Activated CD4-positive, alpha-beta T cell treated with anti-CD3 and anti-CD28 coated beads for 4 hours (primary cell): ENCODE results near the gene ENOX1.

ENCODE experiments used
- DNase-seq, 2 donors: peaks; one replicate each; pipeline ENCODE4 v3.0.0-alpha.2; 2020

The ENOX1 gene

GRCh38 chr13:43664700-43665191, 122.0 kb downstream of the ENOX1 start:
- DNase-seq, result no peak

DNA sequence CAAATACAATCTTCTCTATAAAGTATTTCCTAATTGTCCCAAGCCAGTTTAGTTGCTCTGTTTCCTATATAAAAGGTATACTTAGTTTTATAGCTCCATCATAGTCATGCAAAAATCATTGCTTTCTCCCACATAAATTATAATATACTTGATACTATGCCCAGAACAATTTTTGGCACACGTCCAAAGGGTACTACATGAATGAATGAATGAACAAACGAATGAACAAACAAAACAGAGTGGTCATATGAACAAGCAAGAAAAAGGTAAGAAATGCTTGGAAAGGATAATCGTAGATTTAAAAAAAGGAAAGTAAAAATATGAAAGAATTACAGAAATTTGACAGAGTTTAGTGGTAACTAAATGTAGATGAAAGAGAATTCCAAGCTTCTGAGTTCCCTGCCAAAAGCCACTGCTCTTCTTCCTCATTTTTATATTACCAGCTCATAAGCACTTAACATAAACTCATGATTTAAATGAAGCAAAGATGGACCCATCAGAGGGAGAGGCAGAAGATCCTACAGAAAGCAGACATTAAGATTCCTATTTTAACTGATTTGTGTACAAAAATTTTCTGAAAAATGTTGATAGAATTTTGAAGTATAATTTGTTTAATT, 123.2 kb downstream of the ENOX1 start:
- DNase-seq, result no peak

- DNase-seq, result no peak
Measured at GRCh38 chr13:43662976-43663375, 123.8 kb downstream of the ENOX1 start.

- DNase-seq, result no peak
Measured at GRCh38 chr13:43661161-43661830, 125.5 kb downstream of the ENOX1 start.

- DNase-seq, result no peak
Measured at GRCh38 chr13:43657485-43657884, 129.3 kb downstream of the ENOX1 start.

GRCh38 chr13:43653980-43654379, 132.8 kb downstream of the ENOX1 start:
- DNase-seq, result no peak

GRCh38 chr13:43653395-43653794, 133.4 kb downstream of the ENOX1 start:
- no peak for DNase-seq

DNA sequence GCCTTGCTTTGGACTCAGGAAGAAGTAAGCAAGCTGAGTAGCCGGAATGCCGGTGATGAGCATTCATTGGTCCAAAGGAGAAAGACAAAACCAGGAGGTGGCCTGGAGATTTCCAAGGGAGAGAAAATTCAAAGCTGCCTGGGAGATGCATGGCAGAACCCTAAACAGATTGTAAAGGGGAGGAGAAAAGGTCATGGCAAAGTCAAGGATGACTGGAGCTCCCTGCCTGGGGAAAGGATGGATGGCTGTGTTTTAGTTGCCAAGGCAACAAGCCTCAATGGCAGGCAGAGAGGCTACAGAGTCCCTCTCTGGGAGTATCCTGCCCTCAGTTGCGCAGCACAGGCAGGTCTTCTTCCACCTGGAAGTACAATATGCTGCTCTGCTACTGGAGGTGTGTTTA, 134.0 kb downstream of the ENOX1 start:
- no peak for DNase-seq

- no peak for DNase-seq
Measured at GRCh38 chr13:43650882-43651281, 135.9 kb downstream of the ENOX1 start.

- DNase-seq, result no peak
Measured at GRCh38 chr13:43648733-43649132, 138.0 kb downstream of the ENOX1 start.

DNA sequence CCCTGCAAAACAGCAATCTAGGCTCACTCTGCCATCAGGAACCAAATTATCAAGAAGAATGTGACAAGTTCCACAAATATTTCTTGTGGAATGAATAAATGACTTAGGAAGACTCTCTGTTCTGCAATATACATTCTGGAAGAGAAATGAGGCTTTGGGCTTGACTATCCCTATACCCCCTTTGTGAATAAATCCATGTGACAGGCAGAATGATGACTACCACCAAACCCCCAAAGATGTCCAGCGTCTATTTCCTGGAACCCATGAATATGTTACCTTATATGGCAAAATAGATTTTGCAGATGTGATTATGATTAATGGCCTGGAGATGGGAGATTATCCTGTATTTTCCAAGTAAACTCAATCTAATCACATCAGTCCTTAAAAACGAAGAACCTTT, 139.3 kb downstream of the ENOX1 start:
- no peak for DNase-seq

DNA sequence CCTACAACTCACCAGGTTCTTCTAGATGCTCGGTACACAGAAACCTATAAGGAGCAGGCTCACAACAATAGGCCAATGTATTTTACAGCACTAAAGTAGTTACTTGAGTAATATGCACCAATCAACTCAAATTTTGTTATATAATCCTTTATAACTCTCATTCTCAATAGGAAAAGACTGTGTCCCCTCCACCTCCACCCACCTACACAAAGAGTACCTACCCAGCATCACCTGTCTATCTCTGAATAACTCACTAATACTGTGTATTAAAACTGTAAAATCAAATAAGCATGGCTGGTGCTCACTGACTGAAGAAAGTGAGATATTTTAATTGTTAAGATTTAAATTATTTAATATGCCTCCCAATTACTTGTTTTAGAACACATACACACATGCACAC, 146.3 kb downstream of the ENOX1 start:
- no peak for DNase-seq

DNA sequence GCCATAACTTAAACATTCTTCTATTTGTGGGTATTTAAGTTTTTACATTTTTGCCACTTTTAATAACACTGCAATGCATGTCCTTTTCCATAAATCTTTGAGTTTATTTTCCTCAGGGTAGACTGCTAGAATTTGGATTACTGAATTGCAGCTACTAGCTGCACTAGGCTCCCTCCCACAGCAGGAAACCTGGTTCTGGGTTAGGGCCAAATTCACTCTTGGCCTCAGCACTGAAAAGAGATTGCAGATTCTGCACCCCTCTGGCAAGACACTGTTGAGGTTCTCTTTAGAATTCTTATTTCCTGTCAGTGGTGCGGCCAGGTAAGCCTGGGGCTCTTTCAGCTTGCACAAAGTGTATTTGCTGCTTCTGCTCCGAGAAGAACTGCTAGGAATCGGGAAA, 155.7 kb downstream of the ENOX1 start:
- DNase-seq, result no peak

DNA sequence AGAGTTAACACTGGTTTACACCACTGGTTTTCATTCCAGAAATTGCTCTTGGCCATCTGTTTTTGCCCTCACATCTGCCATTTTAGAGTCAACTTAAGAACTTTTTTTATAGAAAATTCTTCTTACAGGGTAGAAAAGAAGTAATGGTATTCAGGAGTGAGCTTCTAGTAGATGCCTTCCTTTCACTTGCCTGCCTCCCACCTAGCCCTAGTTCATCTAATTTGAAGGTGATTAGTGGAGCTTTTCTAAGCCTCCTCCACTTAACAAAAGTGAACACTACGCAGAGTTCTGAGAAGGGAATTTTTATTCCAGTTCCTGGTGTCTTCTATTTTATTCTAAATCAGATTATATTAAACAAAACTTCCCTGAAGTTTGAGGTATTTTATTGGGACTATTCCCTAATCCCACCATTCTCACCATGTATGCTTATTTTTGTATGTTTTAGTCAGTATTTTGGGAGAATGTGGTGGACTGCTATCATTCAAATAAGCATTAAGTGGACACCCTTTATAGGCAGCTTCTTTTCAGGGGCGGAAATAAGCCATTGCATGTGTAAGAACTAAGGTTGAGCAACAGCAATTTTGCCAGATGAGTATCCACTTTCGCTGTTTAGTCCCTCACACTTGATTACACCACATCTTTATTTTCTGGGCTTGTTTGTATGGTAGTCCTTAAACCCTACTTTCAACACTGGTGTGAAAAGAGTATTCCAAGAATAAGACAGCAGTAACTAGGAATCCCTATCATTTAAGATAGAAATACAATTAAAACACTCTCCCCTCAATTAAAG, 156.9 kb downstream of the ENOX1 start:
- no peak for DNase-seq

DNA sequence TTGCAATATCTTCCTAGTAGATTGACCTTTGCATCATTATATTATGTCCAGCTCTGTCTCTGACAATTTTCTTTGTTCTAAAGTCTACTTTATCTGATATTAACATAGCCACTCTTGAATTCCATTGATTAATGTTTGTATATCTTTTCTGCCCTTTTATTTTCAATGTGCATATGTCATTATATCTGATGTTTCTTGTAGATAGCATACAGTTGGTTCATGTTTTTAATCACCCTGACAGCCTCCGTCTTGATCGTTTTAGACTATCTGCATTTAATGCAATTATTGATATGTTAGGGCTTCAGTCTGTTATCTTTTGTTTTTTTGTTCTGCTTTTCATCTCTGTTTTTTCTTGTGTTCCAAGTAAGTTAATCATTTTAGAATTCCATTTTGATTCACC, 159.8 kb downstream of the ENOX1 start:
- no peak for DNase-seq

- DNase-seq, result no peak
Measured at GRCh38 chr13:43614063-43614462, 172.7 kb downstream of the ENOX1 start.

GRCh38 chr13:43611281-43612273, 175.2 kb downstream of the ENOX1 start:
- DNase-seq, result no peak

GRCh38 chr13:43608400-43609137, 178.2 kb downstream of the ENOX1 start:
- no peak for DNase-seq

DNA sequence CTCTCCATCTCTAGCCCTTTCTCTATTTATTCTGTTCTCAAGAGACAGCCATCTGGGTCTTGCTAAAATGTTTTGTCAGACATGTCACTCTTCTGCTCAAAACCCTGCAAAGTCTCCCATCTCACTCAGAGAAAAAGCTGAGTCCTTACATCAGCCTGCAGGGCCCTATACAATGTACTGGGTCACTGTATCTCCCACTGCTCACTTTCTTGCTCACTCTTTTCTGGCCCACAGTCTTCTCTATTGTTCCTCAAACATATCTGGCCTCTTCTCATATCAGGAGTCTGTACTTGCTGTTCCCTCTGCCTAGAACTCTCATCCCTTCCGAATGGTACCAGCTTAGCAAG, 189.2 kb downstream of the ENOX1 start:
- no peak for DNase-seq

- DNase-seq, result no peak
Measured at GRCh38 chr13:43596924-43597598, 189.7 kb downstream of the ENOX1 start.

DNA sequence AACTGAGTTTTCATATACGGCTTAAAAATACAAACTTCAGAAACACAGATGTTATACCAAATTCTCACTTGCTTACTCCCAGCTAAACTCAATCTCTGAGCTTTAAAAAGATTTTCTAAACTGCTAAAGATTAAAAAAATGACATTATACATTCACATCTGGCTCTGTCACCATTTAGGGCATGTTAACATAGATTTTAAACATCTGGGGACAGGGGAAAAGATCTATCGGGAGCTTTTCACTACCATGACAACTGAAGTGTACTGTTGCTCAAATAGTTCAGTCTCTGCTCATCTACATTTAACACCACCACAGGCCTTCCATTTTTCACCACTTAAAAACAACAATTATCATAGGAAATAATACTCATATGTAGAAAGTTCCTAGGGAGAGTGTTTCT, 190.8 kb downstream of the ENOX1 start:
- no peak for DNase-seq

GRCh38 chr13:43587376-43587775, 199.4 kb downstream of the ENOX1 start:
- no peak for DNase-seq
